WTC11 (cell line): Measurements from ENCODE around the gene NDE1. TPM values are rescaled to one million over a fixed set of nuclear protein-coding genes. Genes with fewer than 3 reads are reported as not detected.

Experiments
- ATAC-seq: fragments of 200-7000 bp; cut with Tn5 transposase; 2 replicates; pipeline ENCODE4 v1.10.0; 2021; ENCODE audit warnings: mild to moderate bottlenecking, moderate library complexity
- CTCF ChIA-PET: fragments of 300-600 bp; sonication (Branson Sonifier 250); formaldehyde crosslinking; loops from one replicate; lab custom pipeline; 2021; ENCODE audit warnings: antibody characterized with exemption; lab: Charles Lee
- POLR2A ChIA-PET: fragments of 350-600 bp; sonication (Branson Sonifier 250); formaldehyde crosslinking; loops from one replicate; lab custom pipeline; 2021; ENCODE audit warnings: antibody characterized with exemption; lab: Charles Lee
- DNase-seq: peaks from one replicate; pipeline ENCODE4 v3.0.0; 2021; ENCODE audit warnings: low spot score
- H3K27ac Mint-ChIP-seq: 2 replicates; pipeline ENCODE4 v1.8.0; 2021; ENCODE audit warnings: mixed read lengths
- H3K27me3 Mint-ChIP-seq: 2 replicates; pipeline ENCODE4 v1.8.0; 2021; ENCODE audit warnings: low read depth, mild to moderate bottlenecking, moderate library complexity, mixed read lengths
- H3K36me3 Mint-ChIP-seq: 2 replicates; pipeline ENCODE4 v1.8.0; 2021; ENCODE audit warnings: mixed read lengths
- H3K4me1 Mint-ChIP-seq: 2 replicates; pipeline ENCODE4 v1.8.0; 2022; ENCODE audit warnings: mixed read lengths
- H3K4me3 Mint-ChIP-seq: 2 replicates; pipeline ENCODE4 v1.8.0; 2021; ENCODE audit warnings: mild to moderate bottlenecking, moderate library complexity, mixed read lengths
- H3K9me3 Mint-ChIP-seq: 2 replicates; pipeline ENCODE4 v1.8.0; 2021; ENCODE audit warnings: mixed read lengths
- ATF2 ChIP-seq: sonication (generic); formaldehyde crosslinking; IDR thresholded peaks from 2 replicates; pipeline ENCODE4 v1.8.1; 2022; ENCODE audit warnings: low read depth, missing genetic modification reagents, borderline replicate concordance
- CREB1 ChIP-seq: sonication (generic); formaldehyde crosslinking; IDR thresholded peaks from 2 replicates; pipeline ENCODE4 v1.8.0; 2023; ENCODE audit warnings: mild to moderate bottlenecking, missing genetic modification reagents
- CREM ChIP-seq: sonication (generic); formaldehyde crosslinking; IDR thresholded peaks from 2 replicates; pipeline ENCODE4 v1.8.1; 2022; ENCODE audit warnings: mild to moderate bottlenecking, missing genetic modification reagents, moderate library complexity
- E2F4 ChIP-seq: sonication (generic); formaldehyde crosslinking; IDR thresholded peaks from 2 replicates; pipeline ENCODE4 v1.8.1; 2022; ENCODE audit warnings: low read depth, mild to moderate bottlenecking, moderate library complexity, missing genetic modification reagents, borderline replicate concordance
- KAT7 ChIP-seq: sonication (generic); formaldehyde crosslinking; IDR thresholded peaks from 2 replicates; pipeline ENCODE4 v1.8.1; 2023; ENCODE audit warnings: missing genetic modification reagents, mild to moderate bottlenecking, borderline replicate concordance
- MLX ChIP-seq: sonication (generic); formaldehyde crosslinking; IDR thresholded peaks from 2 replicates; pipeline ENCODE4 v1.8.1; 2023; ENCODE audit warnings: mild to moderate bottlenecking, missing genetic modification reagents, moderate library complexity
- NR3C1 ChIP-seq: sonication (generic); formaldehyde crosslinking; conservative IDR thresholded peaks from 2 replicates; pipeline ENCODE4 v1.8.1; 2023; ENCODE audit warnings: low read depth, mild to moderate bottlenecking, missing genetic modification reagents
- PRRX2 ChIP-seq: fragments of 250-450 bp; sonication (Bioruptor Pico); IDR thresholded peaks from 2 replicates; pipeline ENCODE4 v1.8.0; 2021; ENCODE audit warnings: mild to moderate bottlenecking
- RELA ChIP-seq: sonication (generic); formaldehyde crosslinking; IDR thresholded peaks from 2 replicates; pipeline ENCODE4 v1.8.1; 2022; ENCODE audit warnings: missing genetic modification reagents, mild to moderate bottlenecking, borderline replicate concordance
- ZNF138 ChIP-seq: sonication (generic); formaldehyde crosslinking; conservative IDR thresholded peaks from 2 replicates; pipeline ENCODE4 v1.8.1; 2022; ENCODE audit warnings: mild to moderate bottlenecking, moderate library complexity, missing genetic modification reagents
- ZNF281 ChIP-seq: sonication (generic); formaldehyde crosslinking; IDR thresholded peaks from 2 replicates; pipeline ENCODE4 v1.8.0; 2023; ENCODE audit warnings: mild to moderate bottlenecking, missing genetic modification reagents
- ZNF396 ChIP-seq: fragments of 250-450 bp; sonication (Bioruptor Pico); IDR thresholded peaks from 2 replicates; pipeline ENCODE4 v1.8.0; 2021; ENCODE audit warnings: mild to moderate bottlenecking, moderate library complexity, borderline replicate concordance
- ZSCAN18 ChIP-seq: fragments of 250-450 bp; sonication (Bioruptor Pico); IDR thresholded peaks from 2 replicates; pipeline ENCODE4 v2.1.2; 2022; ENCODE audit warnings: mild to moderate bottlenecking, moderate library complexity
- total RNA-seq: library from RNA; stranded (reverse); gene quantifications from 3 replicates; pipeline ENCODE4 v1.2.3, GENCODE V29; 2021
- TF ChIP-seq, protein P1 (sequence below): sonication (generic); formaldehyde crosslinking; IDR thresholded peaks from 2 replicates; pipeline ENCODE4 v1.8.1; 2022; ENCODE audit warnings: mild to moderate bottlenecking, moderate library complexity, missing genetic modification reagents
- TF ChIP-seq, protein P2 (sequence below): sonication (generic); formaldehyde crosslinking; IDR thresholded peaks from 2 replicates; pipeline ENCODE4 v1.8.0; 2022; ENCODE audit warnings: mild to moderate bottlenecking, missing genetic modification reagents
- TF ChIP-seq, protein P3 (sequence below): sonication (generic); formaldehyde crosslinking; IDR thresholded peaks from 2 replicates; pipeline ENCODE4 v1.8.1; 2022; ENCODE audit warnings: missing genetic modification reagents, borderline replicate concordance

The NDE1 gene
- total RNA-seq, 1 experiment from 2014 or later: 39.4 TPM

DNA sequence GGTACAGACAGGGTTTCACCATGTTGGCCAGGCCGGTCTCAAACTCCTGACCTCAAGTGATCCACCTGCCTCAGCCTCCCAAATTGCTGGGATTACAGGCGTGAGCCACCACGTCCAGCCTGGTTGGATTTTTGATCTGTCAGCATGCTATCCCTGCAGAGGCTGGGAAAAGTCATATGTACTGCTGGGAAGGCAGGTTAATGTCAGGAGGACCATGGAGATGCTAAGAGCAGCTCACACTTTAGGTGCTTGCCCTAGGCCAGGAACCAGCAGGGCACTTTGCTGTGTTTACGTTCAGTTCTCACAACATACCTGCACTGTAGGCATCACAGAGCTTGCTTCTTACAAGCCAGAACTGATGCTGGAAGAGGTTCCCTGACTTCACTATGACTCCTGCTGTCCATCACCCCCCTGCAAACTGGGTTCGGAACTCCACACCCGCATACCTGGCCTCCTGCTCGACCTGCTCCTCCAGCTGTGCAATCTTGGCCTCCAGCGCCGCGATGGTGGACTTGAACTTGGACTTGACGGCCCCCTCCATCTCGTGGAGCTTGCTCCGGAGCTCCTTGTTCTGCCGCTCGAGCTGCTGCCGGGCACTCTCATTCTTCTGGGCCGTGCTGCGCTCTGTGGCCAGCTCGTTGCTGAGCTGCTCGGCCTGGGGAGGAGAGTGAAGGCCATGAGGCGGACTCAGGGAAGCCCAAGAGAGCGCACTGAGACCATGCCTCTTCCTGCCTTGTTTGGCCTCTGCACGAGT, 66.8 kb downstream of the NDE1 start:
- Mint-ChIP-seq H3K4me1 (0 out of 2 replicates have a peak, but pooled peaks cover 3% of the 10 kb centered on the region), H3K36me3 (no peaks in the 10 kb centered on the region), H3K27me3 (no peaks in the 10 kb centered on the region), H3K9me3 (no peaks in the 10 kb centered on the region), H3K4me3 (no peak overlapping the region), H3K27ac (no peak overlapping the region)
- no peak for DNase-seq
- TF ChIP-seq, protein P1, sequence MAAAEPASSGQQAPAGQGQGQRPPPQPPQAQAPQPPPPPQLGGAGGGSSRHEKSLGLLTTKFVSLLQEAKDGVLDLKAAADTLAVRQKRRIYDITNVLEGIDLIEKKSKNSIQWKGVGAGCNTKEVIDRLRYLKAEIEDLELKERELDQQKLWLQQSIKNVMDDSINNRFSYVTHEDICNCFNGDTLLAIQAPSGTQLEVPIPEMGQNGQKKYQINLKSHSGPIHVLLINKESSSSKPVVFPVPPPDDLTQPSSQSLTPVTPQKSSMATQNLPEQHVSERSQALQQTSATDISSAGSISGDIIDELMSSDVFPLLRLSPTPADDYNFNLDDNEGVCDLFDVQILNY (CRISPR knock-in tag): no peak
- no peak for TF ChIP-seq ZNF396 (CRISPR knock-in tag)
- TF ChIP-seq ZSCAN18 (CRISPR knock-in tag): no peak
- TF ChIP-seq CREM: no peak
- TF ChIP-seq, protein P2, sequence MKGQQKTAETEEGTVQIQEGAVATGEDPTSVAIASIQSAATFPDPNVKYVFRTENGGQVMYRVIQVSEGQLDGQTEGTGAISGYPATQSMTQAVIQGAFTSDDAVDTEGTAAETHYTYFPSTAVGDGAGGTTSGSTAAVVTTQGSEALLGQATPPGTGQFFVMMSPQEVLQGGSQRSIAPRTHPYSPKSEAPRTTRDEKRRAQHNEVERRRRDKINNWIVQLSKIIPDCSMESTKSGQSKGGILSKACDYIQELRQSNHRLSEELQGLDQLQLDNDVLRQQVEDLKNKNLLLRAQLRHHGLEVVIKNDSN (CRISPR knock-in tag): no peak
- TF ChIP-seq, protein P3, sequence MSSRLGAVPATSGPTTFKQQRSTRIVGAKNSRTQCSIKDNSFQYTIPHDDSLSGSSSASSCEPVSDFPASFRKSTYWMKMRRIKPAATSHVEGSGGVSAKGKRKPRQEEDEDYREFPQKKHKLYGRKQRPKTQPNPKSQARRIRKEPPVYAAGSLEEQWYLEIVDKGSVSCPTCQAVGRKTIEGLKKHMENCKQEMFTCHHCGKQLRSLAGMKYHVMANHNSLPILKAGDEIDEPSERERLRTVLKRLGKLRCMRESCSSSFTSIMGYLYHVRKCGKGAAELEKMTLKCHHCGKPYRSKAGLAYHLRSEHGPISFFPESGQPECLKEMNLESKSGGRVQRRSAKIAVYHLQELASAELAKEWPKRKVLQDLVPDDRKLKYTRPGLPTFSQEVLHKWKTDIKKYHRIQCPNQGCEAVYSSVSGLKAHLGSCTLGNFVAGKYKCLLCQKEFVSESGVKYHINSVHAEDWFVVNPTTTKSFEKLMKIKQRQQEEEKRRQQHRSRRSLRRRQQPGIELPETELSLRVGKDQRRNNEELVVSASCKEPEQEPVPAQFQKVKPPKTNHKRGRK (CRISPR knock-in tag): no peak
- no peak for TF ChIP-seq CREB1 (CRISPR knock-in tag)
- no peak for TF ChIP-seq MLX (CRISPR knock-in tag)
- TF ChIP-seq PRRX2 (CRISPR knock-in tag): no peak
- ATAC-seq: no peak
- ChIA-PET POLR2A (interaction anchor here (1.3 kb wide), 1 partner anchor 8 kb away, joined by 3 read pairs; no protein-coding TSS in a partner anchor), CTCF (interaction anchor here (0.6 to 1.5 kb wide), 3 partner anchors 35 to 105 kb away, joined by 3 read pairs; no protein-coding TSS in a partner anchor)

GRCh38 chr16:15721018-15721417, 71.0 kb downstream of the NDE1 start:
- H3K36me3 Mint-ChIP-seq: peaks cover 15% of the 10 kb centered on the region
- DNase-seq (no peak), ATAC-seq (no peak)
- H3K4me1 Mint-ChIP-seq: no peaks in the 10 kb centered on the region
- no peak overlapping the region for H3K27ac Mint-ChIP-seq
- CTCF ChIA-PET: interaction anchor here (1.3 to 1.5 kb wide), 2 partner anchors 35 to 39 kb away, joined by 3 to 6 read pairs; no protein-coding TSS in a partner anchor
- H3K4me3 Mint-ChIP-seq: no peak overlapping the region
- no peaks in the 10 kb centered on the region for H3K27me3 Mint-ChIP-seq
- H3K9me3 Mint-ChIP-seq: no peaks in the 10 kb centered on the region
- POLR2A ChIA-PET: interaction anchor here (0.7 kb wide), 1 partner anchor 102 kb away, joined by 3 read pairs; no protein-coding TSS in a partner anchor
- TF ChIP-seq E2F4 (CRISPR knock-in tag) (no peak), MLX (CRISPR knock-in tag) (no peak), ATF2 (CRISPR knock-in tag) (no peak), NR3C1 (CRISPR knock-in tag) (no peak), KAT7 (CRISPR knock-in tag) (no peak), ZNF281 (CRISPR knock-in tag) (no peak), RELA (CRISPR knock-in tag) (no peak), ZNF138 (CRISPR knock-in tag) (no peak)
